ENCODE measurements around the gene PPP4R2.
"Not testable (repeated sequence)": the region's sequence is repeated elsewhere in the genome, so short reads cannot be mapped to it uniquely, and the experiment has no call there.

PPP4R2 gene

DNA sequence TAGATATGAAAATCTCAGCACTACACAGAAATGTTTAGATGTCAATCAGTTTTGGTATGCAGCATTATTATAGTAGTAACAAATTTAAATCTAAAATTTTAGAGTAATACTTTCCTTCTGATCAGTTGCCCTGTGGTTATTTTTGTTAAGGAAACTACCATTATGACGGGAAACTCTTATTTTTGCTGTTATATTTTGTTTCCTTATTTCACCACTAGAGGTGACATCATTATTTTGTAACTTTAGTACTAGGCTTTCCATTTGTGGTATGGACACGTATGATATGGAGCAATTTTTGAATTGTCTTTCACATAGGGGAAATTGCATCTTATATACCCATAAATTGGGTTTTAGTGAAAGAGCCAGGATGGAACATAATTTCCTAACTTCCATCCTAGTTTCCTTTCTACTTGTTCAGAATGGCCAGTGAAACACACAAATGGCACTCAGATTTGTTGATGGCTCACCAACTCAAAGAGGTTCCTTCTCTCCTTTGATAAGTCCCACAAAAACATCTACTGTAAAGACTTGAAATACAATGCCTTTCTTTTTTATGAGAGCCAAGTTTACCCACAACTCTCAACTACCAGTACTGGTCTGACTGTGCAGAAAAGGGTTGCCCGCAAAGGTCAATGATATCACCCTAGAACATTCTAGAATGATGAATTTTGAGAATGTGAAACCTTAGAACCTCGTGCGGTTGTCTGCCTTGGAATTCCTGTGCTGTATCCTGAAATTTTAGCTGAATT, 19.4 kb upstream of the PPP4R2 start:
- DNase-seq: no peak

DNA sequence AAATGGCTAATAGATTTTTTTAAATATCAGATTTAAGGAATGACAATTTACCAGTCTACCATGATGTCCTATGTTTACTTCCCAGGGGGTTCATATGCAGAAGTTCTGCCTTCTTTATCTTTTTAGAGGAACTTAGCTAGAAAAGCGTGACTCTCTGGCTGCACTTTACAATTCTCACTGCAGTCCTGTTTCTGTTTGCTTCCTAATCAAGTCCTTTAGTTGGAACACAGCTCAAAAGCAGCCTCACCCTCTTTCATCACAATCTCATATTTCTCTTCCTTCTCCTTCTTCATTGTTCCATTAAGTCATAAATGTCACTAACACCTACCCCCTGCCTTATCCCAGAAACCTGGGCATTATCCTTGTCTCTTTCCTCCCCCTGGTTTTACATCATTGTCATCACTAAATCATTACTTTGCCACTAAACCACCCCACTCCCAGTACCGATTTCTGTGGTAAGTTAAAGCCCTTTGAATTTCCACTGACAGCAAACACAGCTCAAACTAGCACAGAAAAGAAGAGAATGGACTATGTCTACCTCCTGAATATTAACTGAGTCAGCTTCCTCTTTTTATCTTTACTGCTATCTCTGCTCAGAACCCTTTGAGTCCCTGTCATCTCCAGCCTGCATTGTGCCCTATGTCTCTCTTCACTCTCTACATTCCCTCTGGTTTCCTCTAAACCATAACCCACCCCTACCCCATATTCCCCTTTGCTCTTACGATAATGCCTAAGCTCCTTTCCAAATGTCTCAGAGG, 13.8 kb upstream of the PPP4R2 start:
- peak in 1 of 2 donors; percentile 18 for DNase-seq

DNA sequence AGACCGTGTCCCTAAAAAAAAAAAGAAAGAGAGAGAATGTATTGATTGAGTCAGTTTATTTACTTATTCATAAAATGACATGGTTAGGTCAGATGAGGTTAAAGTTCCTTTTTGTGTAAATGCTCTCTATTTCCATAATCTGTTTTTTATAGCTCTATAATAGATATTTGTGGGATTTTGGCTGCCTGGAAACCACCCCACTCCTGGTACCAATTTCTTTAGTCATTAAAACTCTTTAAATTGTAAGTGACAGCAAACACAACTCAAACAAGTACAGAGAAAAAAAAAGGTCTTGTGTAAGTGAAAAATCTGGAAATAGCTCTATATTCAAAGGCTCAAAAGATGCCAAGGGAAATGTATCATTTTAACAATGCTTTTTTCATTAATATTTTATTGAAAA, 11.0 kb upstream of the PPP4R2 start:
- no peak for DNase-seq

DNA sequence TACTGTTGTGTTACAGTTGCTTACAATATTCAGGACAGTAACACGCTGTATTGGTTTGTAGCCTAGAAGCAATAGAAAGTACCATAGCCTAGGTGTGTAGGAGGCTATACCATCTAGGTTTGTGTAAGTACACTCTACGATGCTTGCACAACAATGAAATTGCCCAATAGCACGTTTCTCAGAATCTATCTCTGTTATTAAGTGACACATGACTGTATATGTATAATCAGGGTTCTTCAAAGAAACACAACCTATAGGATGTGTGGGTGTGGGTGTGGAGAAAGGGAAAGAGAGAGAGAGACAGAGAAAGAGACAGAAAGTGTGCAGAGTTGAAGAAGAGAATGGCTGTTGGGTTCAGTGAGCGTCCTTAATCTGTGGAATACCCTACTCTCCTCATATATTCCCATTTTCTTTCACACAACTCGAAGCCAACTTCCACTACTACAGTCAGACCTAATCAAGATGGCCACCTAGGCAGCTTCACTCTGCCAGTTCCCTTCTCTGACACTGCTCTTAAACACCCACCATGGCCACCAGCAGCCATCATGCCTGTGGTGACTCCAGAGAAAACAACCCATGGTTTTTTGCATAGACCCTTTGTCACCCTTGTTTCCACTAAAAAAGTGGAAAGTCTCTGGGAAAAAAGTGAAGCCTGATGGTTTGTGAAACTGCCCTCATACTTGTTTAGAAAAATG, 5.8 kb upstream of the PPP4R2 start:
- DNase-seq: no peak

DNA sequence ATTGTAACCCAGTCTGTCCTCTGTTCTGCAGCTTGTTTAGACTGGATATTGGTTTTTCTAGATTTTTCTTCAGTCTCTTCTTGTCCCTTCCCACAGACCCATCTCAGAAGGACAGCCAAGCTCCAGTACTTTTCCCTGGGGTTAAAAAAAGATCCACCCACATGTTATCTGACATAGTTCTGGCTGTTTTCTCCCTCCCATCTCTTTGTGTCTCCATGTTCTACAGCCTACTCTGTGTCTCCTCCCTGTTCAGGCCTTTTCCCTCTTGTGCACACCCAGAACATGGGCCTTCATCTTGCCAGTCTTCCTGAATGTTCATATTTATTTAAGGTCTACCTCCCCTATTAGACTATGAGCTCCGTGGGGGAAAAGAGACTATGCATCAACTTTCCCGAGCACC, 5.1 kb upstream of the PPP4R2 start:
- DNase-seq: no peak

DNA sequence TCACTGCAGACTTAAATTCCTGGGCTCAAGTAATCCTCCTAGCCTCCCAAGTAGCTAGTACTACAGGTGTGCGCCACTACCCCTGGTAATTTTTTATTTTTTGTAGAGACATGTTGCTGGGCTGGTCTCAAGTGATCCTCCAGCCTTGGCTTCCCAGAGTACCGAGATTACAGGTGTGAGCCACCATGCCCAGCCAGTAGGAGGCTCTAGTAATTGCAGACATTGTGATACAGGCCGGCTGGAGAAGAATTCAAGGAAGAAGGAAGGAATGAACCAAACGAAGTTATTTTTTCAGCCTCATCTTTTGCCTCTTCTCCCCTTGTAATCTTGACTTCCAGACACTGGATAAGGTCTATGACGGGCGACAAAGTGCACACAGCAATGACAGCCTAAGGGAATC, 3.2 kb upstream of the PPP4R2 start:
- no peak for DNase-seq

DNA sequence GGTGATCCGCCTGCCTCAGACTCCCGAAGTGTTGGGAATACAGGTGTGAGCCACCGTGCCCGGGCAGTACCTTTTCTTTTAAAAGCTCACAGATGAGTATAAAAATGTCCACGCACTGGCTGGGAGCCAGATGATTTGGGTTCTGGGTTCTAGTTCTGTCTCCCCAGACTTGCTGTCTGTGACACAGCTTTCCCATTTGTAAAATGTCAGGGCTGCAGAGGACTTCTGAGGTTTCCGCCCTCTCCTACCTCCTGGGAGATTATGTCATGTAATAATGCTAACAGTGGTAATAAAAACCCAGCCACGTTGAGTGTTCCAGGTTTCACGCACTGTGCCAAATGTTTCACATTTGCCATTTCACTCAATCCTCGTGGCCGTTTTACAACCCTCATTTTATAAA, 1.3 kb upstream of the PPP4R2 start:
- no peak for DNase-seq

DNA sequence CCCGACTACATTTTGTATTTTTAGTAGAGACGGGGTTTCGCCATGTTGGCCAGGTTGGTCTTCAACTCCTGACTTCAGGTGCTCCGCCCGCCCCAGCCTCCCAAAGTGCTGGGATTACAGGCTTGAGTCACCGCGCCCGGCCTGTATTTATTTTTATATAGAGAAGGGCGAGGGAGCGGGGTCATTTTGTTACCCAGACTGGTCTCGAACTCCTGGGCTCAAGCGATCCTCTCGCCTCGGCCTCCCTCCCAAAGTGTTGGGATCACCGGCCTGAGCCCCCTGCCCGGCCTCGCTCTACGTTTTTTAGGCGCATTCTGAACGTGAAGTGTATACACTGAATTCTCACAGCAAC, 514 bp upstream of the PPP4R2 start:
- no peak for DNase-seq

DNA sequence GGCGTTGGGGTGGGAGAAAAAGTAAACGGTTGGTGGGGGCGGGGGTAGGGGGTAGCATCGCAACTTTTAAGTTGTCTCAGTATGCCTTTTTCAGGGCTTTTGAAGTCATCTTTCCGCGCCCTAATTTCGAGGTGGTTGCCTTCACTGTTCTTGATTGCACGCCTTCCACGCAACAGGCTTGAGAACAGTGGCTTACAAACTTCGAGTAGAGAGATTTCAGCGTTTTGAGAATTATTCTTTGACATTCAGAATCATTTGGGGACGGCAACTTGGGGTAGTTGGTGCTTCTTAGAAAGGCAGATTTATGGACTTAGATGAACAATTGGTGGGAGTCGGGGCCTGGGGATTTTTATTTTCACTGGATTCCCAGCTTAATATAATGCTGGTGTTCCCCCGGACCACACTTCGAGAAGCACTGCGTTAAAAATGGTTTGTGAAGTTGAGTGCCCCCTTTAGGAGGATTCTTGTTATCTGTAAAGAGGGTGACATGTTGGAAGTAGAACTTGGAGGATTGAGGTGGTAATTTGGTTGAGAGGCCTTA, 880 bp downstream of the PPP4R2 start:
- DNase-seq: peak; percentile 35 to 38

DNA sequence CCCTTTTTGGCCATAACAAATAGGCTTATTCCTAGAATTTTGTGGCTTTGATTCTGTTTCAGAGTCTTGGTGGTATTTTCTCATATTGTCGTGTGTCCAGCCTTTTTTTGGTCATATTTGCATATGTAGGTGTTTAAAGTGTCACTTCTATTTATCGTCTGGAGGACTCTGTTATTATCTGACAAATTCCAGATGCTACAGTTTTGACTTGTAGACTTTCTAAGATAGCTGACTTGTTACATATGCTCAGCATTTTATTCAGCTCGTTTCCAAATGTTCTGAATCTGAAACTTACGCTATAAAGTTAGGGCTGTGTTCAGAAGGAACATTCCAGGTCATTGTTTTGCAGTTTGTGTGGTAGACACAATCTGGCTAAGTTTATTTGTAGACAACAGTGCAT, 1.9 kb downstream of the PPP4R2 start:
- DNase-seq: no peak

DNA sequence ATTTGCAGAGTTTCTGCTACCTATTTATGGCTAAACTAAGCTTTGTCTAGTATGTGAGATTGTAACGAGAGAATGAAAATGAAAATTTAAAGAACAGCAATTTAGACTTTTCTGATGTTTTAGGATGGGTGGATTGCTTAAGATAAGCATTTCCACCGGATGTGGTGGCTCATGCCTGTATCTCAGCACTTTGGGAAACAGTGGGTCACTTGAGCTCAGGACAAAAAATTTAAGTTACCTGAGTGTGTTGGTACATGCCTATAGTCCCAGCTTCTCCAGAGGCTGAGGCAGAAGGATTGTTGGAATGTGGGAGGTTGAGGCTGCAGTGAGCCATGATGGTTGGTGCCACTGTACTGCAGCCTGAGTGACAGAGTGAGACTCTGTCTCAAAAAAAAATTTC, 3.3 kb downstream of the PPP4R2 start:
- DNase-seq: no peak

DNA sequence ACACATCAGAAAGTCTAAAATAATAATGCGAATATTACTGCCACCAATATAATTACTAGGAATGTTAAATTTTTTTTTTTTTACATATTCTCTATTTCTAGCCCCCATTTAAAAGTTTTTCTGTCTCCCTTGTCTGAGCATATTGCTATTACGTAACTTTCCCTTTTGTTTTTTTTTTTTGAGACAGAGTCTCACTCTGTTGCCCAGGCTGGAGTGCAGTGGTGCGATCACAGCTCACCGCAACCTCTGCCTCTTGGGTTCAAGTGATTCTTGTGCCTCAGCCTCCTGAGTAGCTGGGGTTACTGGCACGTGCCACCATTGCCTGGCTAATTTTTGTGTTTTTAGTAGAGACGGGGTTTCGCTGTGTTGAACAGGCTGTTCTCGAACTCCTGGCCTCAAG, 6.4 kb downstream of the PPP4R2 start:
- DNase-seq: not testable (repeated sequence)

DNA sequence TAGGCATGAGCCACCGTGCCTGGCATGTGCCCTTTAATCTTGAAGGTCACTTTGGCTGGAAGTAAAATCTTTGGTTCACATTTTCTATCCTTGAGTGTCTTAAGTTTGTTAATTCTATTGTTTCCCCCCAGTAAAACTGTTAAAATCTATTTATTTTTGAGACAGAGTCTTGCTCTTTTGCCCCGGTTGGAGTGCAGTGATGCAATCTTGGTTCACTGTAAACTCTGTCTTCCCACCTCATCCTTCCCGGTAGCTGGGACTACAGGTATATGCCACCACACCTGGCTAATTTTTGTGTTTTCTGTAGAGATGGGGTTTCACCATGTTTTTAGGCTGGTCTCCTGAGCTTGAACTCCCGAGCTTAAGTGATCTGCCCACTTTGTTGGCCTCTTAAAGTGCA, 7.7 kb downstream of the PPP4R2 start:
- no peak for DNase-seq

DNA sequence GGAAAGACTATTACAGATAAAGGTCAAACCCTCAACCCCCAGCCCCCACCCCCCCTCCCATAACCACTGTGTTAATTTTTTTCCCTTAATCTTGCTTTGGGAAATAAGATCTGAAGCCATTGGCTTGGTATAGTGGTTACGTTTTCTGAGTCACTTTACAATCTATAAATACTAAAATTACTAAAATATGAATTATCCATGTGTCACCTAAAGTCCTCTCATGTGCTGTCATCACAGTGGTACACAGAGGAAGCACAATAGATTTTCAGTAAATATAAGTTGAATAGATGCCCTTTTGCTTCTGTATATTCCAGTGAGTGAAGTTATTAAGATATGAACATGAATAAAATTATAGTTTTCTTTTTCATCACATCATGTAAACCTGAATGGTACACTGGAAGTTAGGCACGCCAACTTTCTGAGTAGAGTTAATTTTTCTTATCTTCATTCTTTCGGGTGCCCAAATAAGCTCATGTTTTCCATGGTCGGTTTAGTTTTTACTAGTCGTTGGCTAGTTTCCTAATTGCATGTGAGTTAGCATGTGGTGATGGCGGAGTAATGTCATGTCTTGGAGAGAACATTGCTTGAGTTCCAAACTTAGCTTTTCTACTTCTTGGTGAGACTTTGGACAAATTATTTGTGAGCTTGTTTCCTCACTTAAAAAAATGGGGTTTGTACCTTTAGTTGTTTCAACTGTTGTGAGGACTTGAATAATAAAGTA, 11.5 kb downstream of the PPP4R2 start:
- no peak for DNase-seq

DNA sequence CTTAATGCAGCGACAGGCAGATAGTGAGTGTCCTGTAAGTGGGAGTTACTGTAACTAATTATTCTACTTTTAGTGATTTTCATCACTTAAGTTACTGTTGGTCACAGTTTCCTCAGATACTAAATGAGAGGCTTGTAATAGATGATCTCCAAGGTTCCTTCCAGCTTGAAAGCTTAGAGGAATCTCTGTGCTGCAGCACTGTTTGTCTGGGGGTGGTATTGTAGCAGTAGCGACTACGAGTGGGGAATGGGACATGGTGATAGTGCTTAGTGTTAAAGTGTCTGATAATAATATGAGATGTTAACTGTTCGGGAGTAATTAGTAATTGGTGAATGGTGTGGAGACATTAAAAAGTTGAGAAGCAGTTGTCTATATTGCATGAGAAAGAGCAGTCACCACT, 12.4 kb downstream of the PPP4R2 start:
- DNase-seq: no peak

DNA sequence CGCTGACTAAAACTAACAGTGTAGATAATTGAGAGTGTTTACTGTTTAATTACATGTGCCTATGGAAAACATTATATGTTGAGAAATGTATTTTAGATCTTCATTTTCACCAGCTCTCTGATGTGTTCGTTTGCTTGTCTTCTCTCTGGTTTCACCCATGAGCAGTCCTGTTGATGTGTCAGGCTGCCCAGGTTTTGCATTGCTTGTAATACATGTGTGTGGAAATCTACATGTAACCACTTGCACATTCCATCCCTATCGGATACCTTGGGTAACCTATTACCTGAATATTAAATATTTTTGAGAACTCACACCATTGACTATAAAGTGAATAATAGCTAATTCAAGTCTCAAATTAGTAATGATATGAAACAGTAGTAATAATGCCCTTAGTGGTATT, 13.1 kb downstream of the PPP4R2 start:
- DNase-seq: no peak

DNA sequence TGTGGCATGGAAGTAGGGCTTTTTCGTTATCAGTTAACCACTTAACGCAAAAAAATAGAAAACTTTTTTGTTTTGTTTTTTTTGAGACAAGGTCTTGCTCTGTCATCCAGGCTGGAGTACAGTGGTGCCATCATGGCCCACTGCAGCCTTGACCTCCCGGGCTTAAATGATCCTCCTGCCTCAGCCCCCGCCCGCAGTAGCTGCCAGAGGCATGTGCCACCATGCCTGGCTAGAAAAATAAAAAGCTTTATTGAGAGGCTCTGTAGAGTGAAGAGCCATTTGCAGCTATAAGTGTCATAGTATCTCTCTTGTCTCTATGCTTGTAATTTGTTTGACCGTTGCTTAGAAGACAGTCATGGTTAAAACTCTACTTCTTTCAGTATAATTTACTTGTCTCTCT, 13.5 kb downstream of the PPP4R2 start:
- no peak for DNase-seq

DNA sequence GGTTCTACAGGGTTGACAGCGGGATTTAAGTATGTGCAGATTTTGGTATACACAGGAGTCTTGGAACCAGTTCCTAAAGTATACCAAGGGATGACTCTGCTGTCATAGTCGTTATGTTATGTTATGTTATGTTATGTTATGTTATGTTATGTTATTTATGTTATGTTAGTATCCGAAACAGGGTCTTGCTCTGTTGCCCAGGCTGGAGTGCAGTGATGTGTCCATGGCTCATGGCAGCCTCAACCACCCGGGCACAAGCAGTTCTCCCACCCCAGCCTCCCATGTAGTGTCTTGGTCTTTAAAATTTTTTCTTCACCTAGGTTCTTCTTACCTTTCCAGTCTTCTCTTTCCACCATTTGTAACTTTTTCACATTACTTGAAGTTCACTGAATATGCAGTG, 21.7 kb downstream of the PPP4R2 start:
- no peak for DNase-seq

DNA sequence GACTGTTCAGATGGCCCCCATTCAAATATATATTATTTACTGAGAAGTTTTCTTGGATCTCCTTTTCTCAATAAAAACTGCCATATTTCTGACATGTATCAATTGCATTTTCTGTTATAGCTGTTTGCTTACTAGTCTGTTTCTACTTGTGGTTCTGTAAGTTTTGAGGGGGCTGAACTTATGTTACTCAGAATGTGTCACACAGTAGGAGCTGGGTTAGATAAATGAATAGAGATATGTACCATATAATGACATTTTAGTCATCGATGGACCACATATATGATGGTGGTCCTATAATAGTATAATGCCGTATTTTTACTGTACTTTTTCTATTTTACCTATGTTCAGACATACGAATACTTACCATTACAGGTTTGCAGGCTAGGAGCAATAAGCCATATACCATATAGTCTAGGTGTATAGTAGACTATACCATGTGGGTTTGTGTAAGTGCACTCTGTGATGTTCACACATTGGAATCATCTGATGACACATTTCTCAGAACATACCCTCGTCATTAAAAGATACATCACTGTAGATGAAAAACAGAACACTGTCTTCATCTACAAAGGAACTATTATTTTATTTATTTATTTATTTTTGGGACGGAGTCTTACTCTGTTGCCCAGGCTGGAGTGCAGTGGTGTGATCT, 22.3 kb downstream of the PPP4R2 start:
- DNase-seq: no peak

DNA sequence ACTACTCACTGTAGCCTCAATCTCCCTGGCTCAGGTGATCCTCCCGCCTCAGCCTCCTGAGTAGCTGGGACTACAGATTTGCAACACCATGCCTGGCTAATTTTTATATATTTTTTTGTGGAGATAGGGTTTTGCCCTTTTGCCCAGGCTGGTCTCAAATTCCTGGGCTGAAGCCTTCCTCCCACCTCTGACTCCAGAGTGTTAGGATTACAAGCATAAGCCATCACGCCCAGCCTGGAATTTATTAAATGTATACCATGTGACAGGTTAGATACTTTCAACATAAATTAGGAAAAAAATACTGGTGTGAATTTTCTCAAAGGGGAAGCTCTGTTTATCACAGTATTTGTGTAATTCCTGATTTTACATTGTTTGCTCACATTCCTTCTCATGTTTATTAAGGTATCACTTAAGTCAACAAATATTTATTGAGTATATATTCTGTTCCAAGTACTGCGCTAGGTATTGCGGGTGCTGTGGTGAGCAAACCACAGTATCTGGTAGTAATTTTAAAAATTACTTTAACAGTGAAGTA, 24.8 kb downstream of the PPP4R2 start:
- DNase-seq: no peak

DNA sequence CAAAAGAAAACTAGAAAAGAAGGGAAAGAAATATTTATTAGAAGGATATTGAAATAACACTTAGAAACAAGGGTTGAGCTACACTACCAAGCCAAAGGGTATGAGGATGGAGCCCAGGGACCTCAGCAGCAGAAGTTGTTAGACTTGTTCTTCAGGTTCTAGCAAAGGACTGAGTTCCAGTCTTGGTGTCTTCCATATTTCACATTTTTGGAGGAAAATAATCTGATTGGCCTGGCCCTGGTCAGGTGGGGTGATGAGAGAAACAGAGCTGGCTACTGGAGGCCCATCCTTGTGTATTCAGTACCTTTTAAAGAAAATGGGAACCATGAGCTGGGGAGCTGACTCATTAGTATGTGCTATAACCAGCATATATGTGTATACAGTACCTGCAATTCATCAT, 28.2 kb downstream of the PPP4R2 start:
- DNase-seq: no peak

DNA sequence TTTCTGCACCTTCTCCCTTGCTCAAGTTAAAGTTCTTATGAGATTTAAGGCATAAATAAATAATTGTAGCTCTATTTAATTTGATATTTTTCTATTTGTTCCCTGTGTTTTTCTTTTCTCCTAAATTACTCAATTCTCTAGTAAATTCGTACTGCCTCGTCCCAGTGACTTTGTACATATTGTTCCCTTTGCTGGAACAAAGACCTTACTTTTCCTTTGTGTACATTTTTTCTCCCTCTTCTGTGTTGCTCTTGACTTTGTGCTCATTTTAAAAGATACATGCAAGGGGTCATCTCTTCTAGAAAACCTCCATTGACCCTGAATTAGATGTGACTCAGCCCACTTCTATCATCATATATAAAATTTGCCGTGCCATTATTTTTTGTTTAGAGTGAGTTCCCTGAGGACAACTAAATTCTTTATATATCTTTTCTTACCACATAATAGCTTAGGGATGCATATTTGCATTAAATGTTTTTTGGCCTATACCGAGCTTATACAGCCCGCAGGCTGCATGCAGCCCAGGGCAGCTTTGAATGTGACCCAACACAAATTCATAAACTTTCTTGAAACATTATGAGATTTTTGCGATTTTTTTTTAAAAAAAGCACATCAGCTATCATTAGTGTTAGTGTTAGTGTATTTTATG, 29.6 kb downstream of the PPP4R2 start:
- DNase-seq: no peak
